SK-N-SH (cell line): Measurements from ENCODE around the gene SERF2. TPM values are rescaled to one million over a fixed set of nuclear protein-coding genes. Genes with fewer than 3 reads are reported as not detected.
"Not testable (repeated sequence)": the region's sequence is repeated elsewhere in the genome, so short reads cannot be mapped to it uniquely, and the experiment has no call there.

Experiments used
- CTCF ChIA-PET: fragments of 300-600, 350-600 bp; formaldehyde crosslinking; extraction: SDS; loops from one replicate; lab custom pipeline; 2021; lab: Yijun Ruan, JAX
- POLR2A ChIA-PET: fragments of 350-600 bp; sonication (Branson Sonifier 250); formaldehyde crosslinking; extraction: SDS; loops from one replicate; lab custom pipeline; 2020; ENCODE audit warnings: antibody characterized with exemption, inconsistent platforms; lab: Yijun Ruan, JAX
- DNase-seq: peaks from one replicate; pipeline ENCODE4 v3.0.0; 2012
- H2AFZ ChIP-seq: fragments of 200-600 bp; sonication (generic); 2 replicates; pipeline ENCODE4 v1.8.1; 2016; ENCODE audit warnings: antibody characterized with exemption, mild to moderate bottlenecking, low read depth
- H3F3A ChIP-seq: fragments of 200-600 bp; sonication (generic); replicated peaks from 2 replicates; pipeline ENCODE3; 2016; ENCODE audit warnings: antibody characterized with exemption, mild to moderate bottlenecking; ENCODE audit not compliant: insufficient read depth
- H3K27ac ChIP-seq, 2 experiments: fragments of 200-500 bp in 1 of 2; fragments of 200-600 bp in 1 of 2; sonication (Bioruptor generic) in 1 of 2; sonication (generic), shearing (Covaris generic) in 1 of 2; 2 replicates each; pipeline versions ENCODE4 v1.5.1 to v1.6.1; 2014 to 2016; ENCODE audit warnings: low read depth in 2 of 2, inconsistent platforms in 1 of 2, low read length in 1 of 2, mild to moderate bottlenecking in 1 of 2, mixed read lengths in 1 of 2
- H3K27me3 ChIP-seq: fragments of 200-600 bp; sonication (generic), shearing (Covaris generic); 2 replicates; pipeline ENCODE4 v1.6.1; 2016; ENCODE audit warnings: mixed run types; ENCODE audit not compliant: insufficient read depth
- H3K36me3 ChIP-seq, 2 experiments: fragments of 200-500 bp in 1 of 2; fragments of 200-600 bp in 1 of 2; sonication (Bioruptor generic) in 1 of 2; sonication (generic) in 1 of 2; replicated peaks in 1 of 2; 2 replicates each; pipeline versions ENCODE3 to v1.5.1; 2014 to 2016; ENCODE audit warnings: low read length in 1 of 2, mild to moderate bottlenecking in 1 of 2; ENCODE audit not compliant: insufficient read depth in 2 of 2, control insufficient read depth in 1 of 2
- H3K4me1 ChIP-seq, 2 experiments: fragments of 200-500 bp in 1 of 2; fragments of 200-600 bp in 1 of 2; sonication (Bioruptor generic) in 1 of 2; sonication (generic), shearing (Covaris generic) in 1 of 2; 2 replicates each; pipeline versions ENCODE4 v1.5.1 to v1.6.1; 2014 to 2016; ENCODE audit warnings: low read depth in 1 of 2, low read length in 1 of 2, mixed run types in 1 of 2; ENCODE audit not compliant: insufficient read depth in 2 of 2, control insufficient read depth in 1 of 2
- H3K4me2 ChIP-seq: fragments of 200-600 bp; sonication (generic), shearing (Covaris generic); 2 replicates; pipeline ENCODE4 v1.6.1; 2017; ENCODE audit warnings: mixed run types
- H3K4me3 ChIP-seq, 2 experiments: fragments of 200-500 bp in 1 of 2; fragments of 200-600 bp in 1 of 2; sonication (Bioruptor generic) in 1 of 2; sonication (generic), shearing (Covaris generic) in 1 of 2; 2 replicates each; pipeline versions ENCODE4 v1.5.1 to v1.8.1; 2014 to 2016; ENCODE audit warnings: low read depth in 2 of 2, inconsistent platforms in 1 of 2, low read length in 1 of 2, mild to moderate bottlenecking in 1 of 2, mixed read lengths in 1 of 2, moderate library complexity in 1 of 2
- H3K79me2 ChIP-seq: fragments of 200-600 bp; sonication (generic); 2 replicates; pipeline ENCODE4 v1.8.1; 2017; ENCODE audit warnings: mild to moderate bottlenecking; ENCODE audit not compliant: insufficient read depth
- H3K9ac ChIP-seq: fragments of 200-600 bp; sonication (generic); 2 replicates; pipeline ENCODE4 v1.6.1; 2017; ENCODE audit warnings: mixed run types
- H3K9me2 ChIP-seq: fragments of 200-600 bp; sonication (generic); 2 replicates; pipeline ENCODE4 v1.6.1; 2017; ENCODE audit warnings: mixed run types
- H3K9me3 ChIP-seq: fragments of 200-600 bp; sonication (generic); 2 replicates; pipeline ENCODE4 v1.6.1; 2017; ENCODE audit warnings: mixed run types, mild to moderate bottlenecking, moderate library complexity
- H4K20me1 ChIP-seq: fragments of 200-600 bp; sonication (generic); 2 replicates; pipeline ENCODE4 v1.6.1; 2017; ENCODE audit warnings: mild to moderate bottlenecking, mixed run types; ENCODE audit not compliant: insufficient read depth
- EZH2phosphoT487 ChIP-seq: fragments of 200-600 bp; sonication (generic); IDR thresholded peaks from 2 replicates; pipeline ENCODE4 v1.6.1; 2017; ENCODE audit warnings: low read depth, mixed run types, mild to moderate bottlenecking, antibody characterized with exemption, moderate library complexity, borderline replicate concordance
- FOSL2 ChIP-seq: IDR thresholded peaks from 2 replicates; pipeline ENCODE4 v1.4.0; 2012; ENCODE audit warnings: low read depth, mild to moderate bottlenecking, moderate library complexity, borderline replicate concordance
- GABPA ChIP-seq: IDR thresholded peaks from 2 replicates; pipeline ENCODE4 v1.4.0; 2012; ENCODE audit warnings: low read depth, mild to moderate bottlenecking
- MEF2A ChIP-seq: IDR thresholded peaks from 2 replicates; pipeline ENCODE4 v1.4.0; 2012; ENCODE audit warnings: low read depth, borderline replicate concordance
- MXI1 ChIP-seq: IDR thresholded peaks from 2 replicates; pipeline ENCODE4 v1.6.1; 2012; ENCODE audit warnings: mild to moderate bottlenecking, low read depth, low read length, improper control_type of control experiment
- POLR2AphosphoS5 ChIP-seq: IDR thresholded peaks from 2 replicates; pipeline ENCODE4 v1.6.1; 2012; ENCODE audit warnings: low read depth, low read length
- RAD21 ChIP-seq: IDR thresholded peaks from 2 replicates; pipeline ENCODE4 v1.6.1; 2012; ENCODE audit warnings: mild to moderate bottlenecking, low read length
- RCOR1 ChIP-seq: fragments of 150-350 bp; IDR thresholded peaks from 2 replicates; pipeline ENCODE4 v1.6.1; 2017; ENCODE audit warnings: antibody characterized with exemption, low read length
- SIN3A ChIP-seq: IDR thresholded peaks from 2 replicates; pipeline ENCODE4 v1.6.1; 2012; ENCODE audit warnings: low read depth, mild to moderate bottlenecking, low read length, moderate library complexity, borderline replicate concordance
- WGBS: methylation state at CpG from one replicate; pipeline ENCODE4 v1.1.6; 2017; ENCODE audit warnings: low lambda C conversion rate; 5-methylcytosine and 5-hydroxymethylcytosine counted together
- polyA plus RNA-seq, 3 experiments: library from polyadenylated mRNA; depleted of rRNA; stranded (reverse); fragments of >200 nt; gene quantifications; 2 replicates each; pipeline ENCODE4 v1.2.3, GENCODE V29; 2012
- TF ChIP-seq, protein P1 (sequence below): fragments of 150-350 bp; IDR thresholded peaks from 2 replicates; pipeline ENCODE4 v1.6.1; 2016; ENCODE audit warnings: mild to moderate bottlenecking, low read depth, low read length
- TF ChIP-seq, protein P2 (sequence below): IDR thresholded peaks from 2 replicates; pipeline ENCODE4 v1.6.1; 2012; ENCODE audit warnings: mild to moderate bottlenecking, low read depth, low read length, moderate library complexity
- TF ChIP-seq, protein P3 (sequence below): fragments of 150-350 bp; IDR thresholded peaks from 2 replicates; pipeline ENCODE4 v1.6.1; 2017; ENCODE audit warnings: antibody characterized with exemption, low read length, low read depth, borderline replicate concordance

The SERF2 gene
- polyA plus RNA-seq, 1 of the 3 experiments (the other 2 are of a cell fraction), result 1,369 TPM

DNA sequence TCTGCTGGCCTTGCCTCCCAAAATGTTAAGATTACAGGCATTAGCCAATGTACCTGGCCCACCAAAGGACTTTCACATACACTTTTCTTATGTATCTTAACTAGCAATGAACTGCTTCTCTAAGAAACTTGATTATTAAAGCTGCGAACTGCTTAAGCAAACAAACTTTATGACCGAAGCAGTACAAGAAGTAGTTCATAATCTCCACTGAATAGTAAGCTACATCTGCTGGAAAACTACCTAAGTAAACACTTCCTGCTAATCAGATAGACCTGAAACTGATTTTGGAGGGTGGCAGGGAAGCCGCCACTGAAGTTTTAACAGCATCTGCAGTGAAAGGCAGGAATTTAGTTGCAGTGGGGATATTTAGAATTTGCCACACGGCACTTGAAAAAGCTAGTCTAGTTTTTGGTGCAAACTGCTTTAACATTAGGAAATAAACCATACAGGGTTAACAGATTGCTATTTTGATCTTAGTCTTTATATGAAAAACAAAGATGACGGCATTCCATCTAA is 16.4 kb downstream of the SERF2 start:
- CTCF ChIA-PET, result no interaction called here
- no peak overlapping the region for H3K4me3 ChIP-seq
- TF ChIP-seq GABPA, result no peak
- TF ChIP-seq MEF2A, result no peak
- no peak for TF ChIP-seq MXI1
- no peak for TF ChIP-seq SIN3A
- TF ChIP-seq EZH2phosphoT487, result no peak
- TF ChIP-seq FOSL2, result no peak
- no peak for TF ChIP-seq RCOR1
- TF ChIP-seq, protein P1, sequence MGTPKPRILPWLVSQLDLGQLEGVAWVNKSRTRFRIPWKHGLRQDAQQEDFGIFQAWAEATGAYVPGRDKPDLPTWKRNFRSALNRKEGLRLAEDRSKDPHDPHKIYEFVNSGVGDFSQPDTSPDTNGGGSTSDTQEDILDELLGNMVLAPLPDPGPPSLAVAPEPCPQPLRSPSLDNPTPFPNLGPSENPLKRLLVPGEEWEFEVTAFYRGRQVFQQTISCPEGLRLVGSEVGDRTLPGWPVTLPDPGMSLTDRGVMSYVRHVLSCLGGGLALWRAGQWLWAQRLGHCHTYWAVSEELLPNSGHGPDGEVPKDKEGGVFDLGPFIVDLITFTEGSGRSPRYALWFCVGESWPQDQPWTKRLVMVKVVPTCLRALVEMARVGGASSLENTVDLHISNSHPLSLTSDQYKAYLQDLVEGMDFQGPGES, result no peak
- no peaks in the 10 kb centered on the region for H4K20me1 ChIP-seq
- no peak overlapping the region for H2AFZ ChIP-seq
- H3K4me2 ChIP-seq, result no peak overlapping the region
- peaks cover 24% of the 10 kb centered on the region for H3F3A ChIP-seq
- H3K9me2 ChIP-seq, result no peaks in the 10 kb centered on the region
- no peaks in the 10 kb centered on the region for H3K9me3 ChIP-seq
- H3K79me2 ChIP-seq, result no peaks in the 10 kb centered on the region
- peaks cover 58 to 80% of the 10 kb centered on the region in 2 experiments for H3K36me3 ChIP-seq
- H3K9ac ChIP-seq, result no peak overlapping the region
- no peak for DNase-seq
- H3K27me3 ChIP-seq, result no peaks in the 10 kb centered on the region
- 89% methylated on average over 5 of the region's 5 CpGs for WGBS
- no peaks in the 10 kb centered on the region for H3K4me1 ChIP-seq
- POLR2A ChIA-PET, result no interaction called here
- H3K27ac ChIP-seq, result no peak overlapping the region

DNA sequence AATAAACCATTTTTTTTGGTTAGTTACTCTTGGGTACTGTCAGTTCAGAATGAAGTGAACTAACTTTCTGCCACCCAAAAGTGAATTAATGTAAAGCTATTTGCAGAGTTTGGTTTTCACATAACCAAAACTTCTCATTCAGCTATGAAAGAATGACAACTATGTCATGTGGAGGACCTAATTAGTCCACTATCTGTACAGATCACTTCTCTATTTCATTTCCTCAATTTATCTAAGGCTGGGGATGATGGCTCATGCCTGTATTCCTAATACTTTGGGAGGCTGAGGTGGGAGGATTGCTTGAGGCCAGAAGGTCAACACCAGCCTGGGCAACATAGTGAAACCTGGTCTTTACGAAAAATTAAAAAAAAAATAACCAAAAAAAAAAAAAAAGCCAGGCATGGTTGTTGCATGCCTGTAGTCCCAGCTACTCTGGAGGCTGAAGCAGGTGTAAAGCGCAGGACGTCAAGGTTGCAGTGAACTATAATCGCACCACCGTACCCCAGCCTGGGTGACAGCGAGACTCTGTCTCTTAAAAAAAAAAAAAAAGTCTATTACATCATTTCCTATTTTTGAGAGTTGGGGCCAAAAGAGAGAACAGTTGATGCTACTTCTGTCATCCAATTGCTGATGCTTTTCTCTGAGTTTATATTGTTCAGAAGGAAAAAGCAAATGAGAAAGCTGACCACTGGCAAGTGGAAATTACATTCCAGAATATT is 17.0 kb downstream of the SERF2 start:
- POLR2A ChIA-PET, result interaction anchor here (2.0 kb wide), 1 partner anchor 8 kb away, joined by 5 read pairs; the partner anchor contains the start of genes HYPK and SERINC4
- Histone ChIP-seq H3K4me2 (no peak overlapping the region), H3K79me2 (no peaks in the 10 kb centered on the region)

DNA sequence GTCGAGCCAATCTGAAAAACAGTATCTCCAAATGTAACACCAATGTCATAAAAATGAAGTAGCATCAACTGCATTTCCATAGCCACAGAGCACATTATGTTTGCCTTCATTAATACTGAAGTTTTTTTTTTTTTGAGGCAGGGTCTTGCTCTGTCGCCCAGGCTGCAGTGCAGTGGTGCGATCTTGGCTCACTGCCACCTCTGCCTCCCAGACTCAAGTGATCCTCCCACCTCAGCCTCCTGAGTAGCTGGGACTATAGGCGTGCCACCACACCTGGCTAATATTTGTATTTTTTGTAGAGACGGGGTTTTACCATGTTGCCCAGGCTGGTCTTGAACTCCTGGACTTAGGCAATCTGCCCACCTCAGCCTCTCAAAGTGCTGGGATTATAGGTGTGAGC is 22.9 kb downstream of the SERF2 start:
- H3K4me2 ChIP-seq, H3K4me3 ChIP-seq, H3K9me3 ChIP-seq, H2AFZ ChIP-seq, H3K27ac ChIP-seq, POLR2A ChIA-PET, H3F3A ChIP-seq, CTCF ChIA-PET, H3K27me3 ChIP-seq, DNase-seq, H3K9me2 ChIP-seq, H4K20me1 ChIP-seq, H3K4me1 ChIP-seq, H3K9ac ChIP-seq: not testable (repeated sequence)
- 97% methylated on average over 5 of the region's 5 CpGs for WGBS
- H3K36me3 ChIP-seq, result peaks cover 39 to 68% of the 10 kb centered on the region in 2 experiments
- H3K79me2 ChIP-seq, result peaks cover 36% of the 10 kb centered on the region

More for the DNA sequence above, 17.0 kb downstream of the SERF2 start:
- Histone ChIP-seq H3K4me3 (no peak overlapping the region), H3K27me3 (no peaks in the 10 kb centered on the region), H4K20me1 (no peaks in the 10 kb centered on the region), H2AFZ (no peak overlapping the region), H3K4me1 (no peaks in the 10 kb centered on the region), H3F3A (peaks cover 20% of the 10 kb centered on the region), H3K27ac (no peak overlapping the region), H3K9me3 (no peaks in the 10 kb centered on the region), H3K9ac (no peak overlapping the region), H3K36me3 (peaks cover 58 to 86% of the 10 kb centered on the region in 2 experiments), H3K9me2 (no peaks in the 10 kb centered on the region)
- TF ChIP-seq, protein P2, sequence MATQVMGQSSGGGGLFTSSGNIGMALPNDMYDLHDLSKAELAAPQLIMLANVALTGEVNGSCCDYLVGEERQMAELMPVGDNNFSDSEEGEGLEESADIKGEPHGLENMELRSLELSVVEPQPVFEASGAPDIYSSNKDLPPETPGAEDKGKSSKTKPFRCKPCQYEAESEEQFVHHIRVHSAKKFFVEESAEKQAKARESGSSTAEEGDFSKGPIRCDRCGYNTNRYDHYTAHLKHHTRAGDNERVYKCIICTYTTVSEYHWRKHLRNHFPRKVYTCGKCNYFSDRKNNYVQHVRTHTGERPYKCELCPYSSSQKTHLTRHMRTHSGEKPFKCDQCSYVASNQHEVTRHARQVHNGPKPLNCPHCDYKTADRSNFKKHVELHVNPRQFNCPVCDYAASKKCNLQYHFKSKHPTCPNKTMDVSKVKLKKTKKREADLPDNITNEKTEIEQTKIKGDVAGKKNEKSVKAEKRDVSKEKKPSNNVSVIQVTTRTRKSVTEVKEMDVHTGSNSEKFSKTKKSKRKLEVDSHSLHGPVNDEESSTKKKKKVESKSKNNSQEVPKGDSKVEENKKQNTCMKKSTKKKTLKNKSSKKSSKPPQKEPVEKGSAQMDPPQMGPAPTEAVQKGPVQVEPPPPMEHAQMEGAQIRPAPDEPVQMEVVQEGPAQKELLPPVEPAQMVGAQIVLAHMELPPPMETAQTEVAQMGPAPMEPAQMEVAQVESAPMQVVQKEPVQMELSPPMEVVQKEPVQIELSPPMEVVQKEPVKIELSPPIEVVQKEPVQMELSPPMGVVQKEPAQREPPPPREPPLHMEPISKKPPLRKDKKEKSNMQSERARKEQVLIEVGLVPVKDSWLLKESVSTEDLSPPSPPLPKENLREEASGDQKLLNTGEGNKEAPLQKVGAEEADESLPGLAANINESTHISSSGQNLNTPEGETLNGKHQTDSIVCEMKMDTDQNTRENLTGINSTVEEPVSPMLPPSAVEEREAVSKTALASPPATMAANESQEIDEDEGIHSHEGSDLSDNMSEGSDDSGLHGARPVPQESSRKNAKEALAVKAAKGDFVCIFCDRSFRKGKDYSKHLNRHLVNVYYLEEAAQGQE, result no peak
- no peak for TF ChIP-seq RAD21
- no peak for TF ChIP-seq POLR2AphosphoS5
- TF ChIP-seq, protein P3, sequence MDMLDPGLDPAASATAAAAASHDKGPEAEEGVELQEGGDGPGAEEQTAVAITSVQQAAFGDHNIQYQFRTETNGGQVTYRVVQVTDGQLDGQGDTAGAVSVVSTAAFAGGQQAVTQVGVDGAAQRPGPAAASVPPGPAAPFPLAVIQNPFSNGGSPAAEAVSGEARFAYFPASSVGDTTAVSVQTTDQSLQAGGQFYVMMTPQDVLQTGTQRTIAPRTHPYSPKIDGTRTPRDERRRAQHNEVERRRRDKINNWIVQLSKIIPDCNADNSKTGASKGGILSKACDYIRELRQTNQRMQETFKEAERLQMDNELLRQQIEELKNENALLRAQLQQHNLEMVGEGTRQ, result no peak
- DNase-seq, result no peak
- CTCF ChIA-PET, result interaction anchor here (0.7 to 0.9 kb wide), 2 partner anchors 8 to 39 kb away, joined by 3 to 5 read pairs; no protein-coding TSS in a partner anchor
- 90% methylated on average over 6 of the region's 6 CpGs for WGBS
